GM23338 (cell line): ENCODE measurements around the gene USP3. TPM values are rescaled to one million over a fixed set of nuclear protein-coding genes. Genes with fewer than 3 reads are reported as not detected.
"Not testable (repeated sequence)": the region's sequence is repeated elsewhere in the genome, so short reads cannot be mapped to it uniquely, and the experiment has no call there.

ENCODE experiments used
- ATAC-seq: fragments of 200-7000 bp; cut with Tn5 transposase; 3 replicates; pipeline ENCODE4 v1.9.1; 2020
- DNase-seq: peaks from one replicate; pipeline ENCODE4 v3.0.0-alpha.2; 2015; ENCODE audit warnings: low spot score
- H2AFZ ChIP-seq: fragments of 200-600 bp; sonication (generic); 2 replicates; pipeline ENCODE4 v1.8.0; 2016; ENCODE audit warnings: antibody characterized with exemption, mild to moderate bottlenecking, moderate library complexity
- H3F3A ChIP-seq: fragments of 200-600 bp; sonication (generic); replicated peaks from 2 replicates; pipeline ENCODE4 v1.8.0; 2017; ENCODE audit warnings: antibody characterized with exemption, mixed run types, low read depth
- H3K27ac ChIP-seq: fragments of 200-600 bp; sonication (generic); 2 replicates; pipeline ENCODE4 v1.6.1; 2016; ENCODE audit warnings: low read depth
- H3K27me3 ChIP-seq: fragments of 200-600 bp; sonication (generic); 2 replicates; pipeline ENCODE4 v1.8.0; 2016; ENCODE audit warnings: mild to moderate bottlenecking, mixed run types, moderate library complexity; ENCODE audit not compliant: insufficient read depth
- H3K36me3 ChIP-seq: fragments of 200-600 bp; sonication (generic); 2 replicates; pipeline ENCODE4 v1.8.0; 2016; ENCODE audit warnings: mild to moderate bottlenecking; ENCODE audit not compliant: insufficient read depth
- H3K4me1 ChIP-seq: fragments of 200-600 bp; sonication (generic); 2 replicates; pipeline ENCODE4 v1.8.0; 2016; ENCODE audit warnings: mild to moderate bottlenecking, moderate library complexity; ENCODE audit not compliant: insufficient read depth
- H3K4me2 ChIP-seq: fragments of 200-600 bp; sonication (generic); 2 replicates; pipeline ENCODE4 v1.7.1; 2017; ENCODE audit warnings: mixed run types
- H3K4me3 ChIP-seq: fragments of 200-600 bp; sonication (generic); 2 replicates; pipeline ENCODE4 v1.6.1; 2016; ENCODE audit warnings: mixed run types
- H3K79me2 ChIP-seq: fragments of 200-600 bp; sonication (generic); replicated peaks from 2 replicates; pipeline ENCODE4 v1.8.0; 2017; ENCODE audit warnings: mild to moderate bottlenecking; ENCODE audit not compliant: insufficient read depth
- H3K9me2 ChIP-seq: fragments of 200-600 bp; sonication (generic); 2 replicates; pipeline ENCODE4 v1.8.0; 2017; ENCODE audit not compliant: insufficient read depth
- H4K20me1 ChIP-seq: fragments of 200-600 bp; sonication (generic); replicated peaks from 2 replicates; pipeline ENCODE4 v1.8.0; 2017; ENCODE audit warnings: mild to moderate bottlenecking; ENCODE audit not compliant: insufficient read depth
- H3K27ac Mint-ChIP-seq: 2 replicates; pipeline ENCODE4 v1.8.0; 2020; ENCODE audit warnings: inconsistent platforms, mild to moderate bottlenecking, moderate library complexity, mixed read lengths
- H3K27me3 Mint-ChIP-seq: 3 replicates; pipeline ENCODE4 v1.8.0; 2022; ENCODE audit warnings: low read depth, mild to moderate bottlenecking, moderate library complexity, mixed read lengths, inconsistent platforms; ENCODE audit not compliant: insufficient read depth, poor library complexity
- H3K36me3 Mint-ChIP-seq: 3 replicates; pipeline ENCODE4 v1.8.0; 2021; ENCODE audit warnings: low read depth, mild to moderate bottlenecking, inconsistent platforms, moderate library complexity, mixed read lengths
- H3K4me1 Mint-ChIP-seq: 3 replicates; pipeline ENCODE4 v1.8.0; 2020; ENCODE audit warnings: mild to moderate bottlenecking, inconsistent platforms, mixed read lengths
- H3K4me3 Mint-ChIP-seq: 3 replicates; pipeline ENCODE4 v1.8.0; 2021; ENCODE audit warnings: moderate library complexity, mild to moderate bottlenecking, inconsistent platforms, mixed read lengths
- H3K9me3 Mint-ChIP-seq: 3 replicates; pipeline ENCODE4 v1.8.0; 2020; ENCODE audit warnings: moderate library complexity, mild to moderate bottlenecking, inconsistent platforms, mixed read lengths
- EZH2 ChIP-seq: fragments of 200-600 bp; sonication (generic); IDR thresholded peaks from one replicate; pipeline ENCODE4 v1.8.0; 2017; ENCODE audit warnings: antibody characterized with exemption, mild to moderate bottlenecking, low read depth; ENCODE audit not compliant: unreplicated experiment
- ZNF331 ChIP-seq: fragments of 250-450 bp; sonication (Bioruptor Pico); IDR thresholded peaks from 2 replicates; pipeline ENCODE4 v1.5.0; 2020; ENCODE audit warnings: low read depth, mild to moderate bottlenecking, moderate library complexity
- polyA plus RNA-seq: library from polyadenylated mRNA; unstranded; fragments of >200 nt; fragmentation: Nextera tagmentation; extraction: Ambion mirVana; gene quantifications from 2 replicates; pipeline ENCODE4 v1.2.1, GENCODE V29; 2016
- total RNA-seq: library from RNA; depleted of rRNA; stranded (reverse); fragments of >200 nt; shearing (Covaris generic); gene quantifications from 2 replicates; pipeline ENCODE4 v1.2.3, GENCODE V29; 2014
- TF ChIP-seq, protein P1 (sequence below): IDR thresholded peaks from one replicate; pipeline ENCODE4 v1.6.1; 2018; ENCODE audit warnings: antibody characterized with exemption; ENCODE audit not compliant: unreplicated experiment
- TF ChIP-seq, protein P2 (sequence below), 2 experiments: fragments of 200-600 bp in 1 of 2; sonication (generic) in 1 of 2; conservative IDR thresholded peaks; 2 replicates each; pipeline versions ENCODE4 v1.5.1 to v1.6.1; 2016 to 2017; ENCODE audit warnings: antibody characterized with exemption in 2 of 2, low read depth in 2 of 2, mild to moderate bottlenecking in 2 of 2, moderate library complexity in 1 of 2
- TF ChIP-seq, protein P3 (sequence below): IDR thresholded peaks from 2 replicates; pipeline ENCODE4 v1.6.1; 2016; ENCODE audit warnings: antibody characterized with exemption

USP3 gene
- total and polyA plus RNA-seq, 2 experiments from 2014 or later: 9.7 to 9.9 TPM

DNA sequence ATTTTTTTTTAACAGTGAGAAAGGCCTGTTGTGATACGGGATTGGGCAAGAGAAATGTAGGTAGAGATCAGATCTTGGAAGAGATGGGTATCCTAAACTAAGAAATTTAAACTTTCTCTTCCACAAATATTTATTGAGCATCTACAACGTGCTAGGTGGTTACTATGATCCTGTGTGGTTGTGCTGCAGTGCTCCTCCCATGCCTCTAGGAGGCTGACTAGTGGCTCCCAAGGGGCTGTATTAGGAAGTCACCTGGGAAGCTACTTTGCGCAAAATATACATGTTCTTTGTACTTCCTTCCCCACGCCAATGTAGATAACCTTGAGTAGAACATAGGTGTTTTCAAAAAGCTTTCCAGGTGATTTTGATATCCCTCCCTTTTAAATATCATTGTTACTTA, 27.2 kb downstream of the USP3 start:
- H4K20me1 ChIP-seq: no peaks in the 10 kb centered on the region; the same call in 1 of the 2 replicates
- Mint-ChIP-seq H3K9me3 (no peaks in the 10 kb centered on the region), H3K27me3 (peaks cover 5% of the 10 kb centered on the region), H3K4me3 (no peak overlapping the region), H3K36me3 (no peaks in the 10 kb centered on the region), H3K27ac (no peak overlapping the region; the same call in 1 of the 2 replicates), H3K4me1 (peaks cover 47% of the 10 kb centered on the region)
- H3K4me1 ChIP-seq: peaks cover 35% of the 10 kb centered on the region
- no peaks in the 10 kb centered on the region for H3F3A ChIP-seq
- H3K9me2 ChIP-seq: no peaks in the 10 kb centered on the region
- H3K27ac ChIP-seq: no peak overlapping the region
- TF ChIP-seq, protein P1, sequence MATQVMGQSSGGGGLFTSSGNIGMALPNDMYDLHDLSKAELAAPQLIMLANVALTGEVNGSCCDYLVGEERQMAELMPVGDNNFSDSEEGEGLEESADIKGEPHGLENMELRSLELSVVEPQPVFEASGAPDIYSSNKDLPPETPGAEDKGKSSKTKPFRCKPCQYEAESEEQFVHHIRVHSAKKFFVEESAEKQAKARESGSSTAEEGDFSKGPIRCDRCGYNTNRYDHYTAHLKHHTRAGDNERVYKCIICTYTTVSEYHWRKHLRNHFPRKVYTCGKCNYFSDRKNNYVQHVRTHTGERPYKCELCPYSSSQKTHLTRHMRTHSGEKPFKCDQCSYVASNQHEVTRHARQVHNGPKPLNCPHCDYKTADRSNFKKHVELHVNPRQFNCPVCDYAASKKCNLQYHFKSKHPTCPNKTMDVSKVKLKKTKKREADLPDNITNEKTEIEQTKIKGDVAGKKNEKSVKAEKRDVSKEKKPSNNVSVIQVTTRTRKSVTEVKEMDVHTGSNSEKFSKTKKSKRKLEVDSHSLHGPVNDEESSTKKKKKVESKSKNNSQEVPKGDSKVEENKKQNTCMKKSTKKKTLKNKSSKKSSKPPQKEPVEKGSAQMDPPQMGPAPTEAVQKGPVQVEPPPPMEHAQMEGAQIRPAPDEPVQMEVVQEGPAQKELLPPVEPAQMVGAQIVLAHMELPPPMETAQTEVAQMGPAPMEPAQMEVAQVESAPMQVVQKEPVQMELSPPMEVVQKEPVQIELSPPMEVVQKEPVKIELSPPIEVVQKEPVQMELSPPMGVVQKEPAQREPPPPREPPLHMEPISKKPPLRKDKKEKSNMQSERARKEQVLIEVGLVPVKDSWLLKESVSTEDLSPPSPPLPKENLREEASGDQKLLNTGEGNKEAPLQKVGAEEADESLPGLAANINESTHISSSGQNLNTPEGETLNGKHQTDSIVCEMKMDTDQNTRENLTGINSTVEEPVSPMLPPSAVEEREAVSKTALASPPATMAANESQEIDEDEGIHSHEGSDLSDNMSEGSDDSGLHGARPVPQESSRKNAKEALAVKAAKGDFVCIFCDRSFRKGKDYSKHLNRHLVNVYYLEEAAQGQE: no peak
- no peak for TF ChIP-seq ZNF331
- TF ChIP-seq, protein P2, sequence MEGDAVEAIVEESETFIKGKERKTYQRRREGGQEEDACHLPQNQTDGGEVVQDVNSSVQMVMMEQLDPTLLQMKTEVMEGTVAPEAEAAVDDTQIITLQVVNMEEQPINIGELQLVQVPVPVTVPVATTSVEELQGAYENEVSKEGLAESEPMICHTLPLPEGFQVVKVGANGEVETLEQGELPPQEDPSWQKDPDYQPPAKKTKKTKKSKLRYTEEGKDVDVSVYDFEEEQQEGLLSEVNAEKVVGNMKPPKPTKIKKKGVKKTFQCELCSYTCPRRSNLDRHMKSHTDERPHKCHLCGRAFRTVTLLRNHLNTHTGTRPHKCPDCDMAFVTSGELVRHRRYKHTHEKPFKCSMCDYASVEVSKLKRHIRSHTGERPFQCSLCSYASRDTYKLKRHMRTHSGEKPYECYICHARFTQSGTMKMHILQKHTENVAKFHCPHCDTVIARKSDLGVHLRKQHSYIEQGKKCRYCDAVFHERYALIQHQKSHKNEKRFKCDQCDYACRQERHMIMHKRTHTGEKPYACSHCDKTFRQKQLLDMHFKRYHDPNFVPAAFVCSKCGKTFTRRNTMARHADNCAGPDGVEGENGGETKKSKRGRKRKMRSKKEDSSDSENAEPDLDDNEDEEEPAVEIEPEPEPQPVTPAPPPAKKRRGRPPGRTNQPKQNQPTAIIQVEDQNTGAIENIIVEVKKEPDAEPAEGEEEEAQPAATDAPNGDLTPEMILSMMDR (conservative IDR thresholded peaks at IDR 0.05; ENCODE audit: low read depth in 2 of 2): peak; percentile 63 to 69
- no peak overlapping the region for H2AFZ ChIP-seq
- ATAC-seq: peak; percentile 92
- H3K36me3 ChIP-seq: no peaks in the 10 kb centered on the region
- H3K79me2 ChIP-seq: no peaks in the 10 kb centered on the region
- no peak overlapping the region for H3K4me3 ChIP-seq
- DNase-seq: peak; percentile 70
- H3K4me2 ChIP-seq: no peak overlapping the region
- H3K27me3 ChIP-seq: no peaks in the 10 kb centered on the region

DNA sequence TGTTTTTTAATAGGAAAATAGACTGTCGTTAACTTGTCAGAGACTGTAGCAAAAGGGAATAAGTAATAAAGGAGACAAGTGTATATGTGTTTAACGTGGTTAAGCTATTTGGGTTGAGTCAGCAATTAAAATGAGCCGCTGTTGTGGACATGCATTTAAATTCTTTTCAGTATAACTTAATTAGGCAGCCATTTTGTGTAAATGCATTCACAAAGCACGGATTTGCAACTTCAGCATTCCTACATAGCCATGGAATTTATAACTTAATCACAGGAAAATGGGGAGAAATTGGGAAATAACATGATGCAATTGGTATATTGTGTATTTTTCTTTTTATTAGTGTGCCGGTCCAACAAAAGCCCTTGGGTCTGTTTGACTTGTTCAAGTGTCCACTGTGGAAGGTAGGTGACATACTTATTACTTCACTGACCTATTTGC, 27.9 kb downstream of the USP3 start:
- TF ChIP-seq, protein P3, sequence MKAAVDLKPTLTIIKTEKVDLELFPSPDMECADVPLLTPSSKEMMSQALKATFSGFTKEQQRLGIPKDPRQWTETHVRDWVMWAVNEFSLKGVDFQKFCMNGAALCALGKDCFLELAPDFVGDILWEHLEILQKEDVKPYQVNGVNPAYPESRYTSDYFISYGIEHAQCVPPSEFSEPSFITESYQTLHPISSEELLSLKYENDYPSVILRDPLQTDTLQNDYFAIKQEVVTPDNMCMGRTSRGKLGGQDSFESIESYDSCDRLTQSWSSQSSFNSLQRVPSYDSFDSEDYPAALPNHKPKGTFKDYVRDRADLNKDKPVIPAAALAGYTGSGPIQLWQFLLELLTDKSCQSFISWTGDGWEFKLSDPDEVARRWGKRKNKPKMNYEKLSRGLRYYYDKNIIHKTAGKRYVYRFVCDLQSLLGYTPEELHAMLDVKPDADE: no peak
- TF ChIP-seq, protein P2 (conservative IDR thresholded peaks at IDR 0.05; ENCODE audit: low read depth in 2 of 2): no peak
- TF ChIP-seq, protein P1: no peak
- TF ChIP-seq EZH2: no peak
- Histone ChIP-seq H3K4me2 (no peak overlapping the region), H2AFZ (no peak overlapping the region), H3K79me2 (no peaks in the 10 kb centered on the region), H3K4me3 (no peak overlapping the region), H3F3A (no peaks in the 10 kb centered on the region), H3K4me1 (peaks cover 35% of the 10 kb centered on the region), H3K27ac (no peak overlapping the region), H3K36me3 (no peaks in the 10 kb centered on the region), H3K27me3 (no peaks in the 10 kb centered on the region), H4K20me1 (no peaks in the 10 kb centered on the region; the same call in 1 of the 2 replicates), H3K9me2 (no peaks in the 10 kb centered on the region)
- ATAC-seq (no peak), DNase-seq (no peak)
- Mint-ChIP-seq H3K27me3 (peaks cover 5% of the 10 kb centered on the region), H3K9me3 (no peaks in the 10 kb centered on the region), H3K27ac (peak overlapping the region; percentile 15; the same call in 1 of the 2 replicates), H3K4me1 (peaks cover 52% of the 10 kb centered on the region), H3K4me3 (no peak overlapping the region), H3K36me3 (no peaks in the 10 kb centered on the region)

DNA sequence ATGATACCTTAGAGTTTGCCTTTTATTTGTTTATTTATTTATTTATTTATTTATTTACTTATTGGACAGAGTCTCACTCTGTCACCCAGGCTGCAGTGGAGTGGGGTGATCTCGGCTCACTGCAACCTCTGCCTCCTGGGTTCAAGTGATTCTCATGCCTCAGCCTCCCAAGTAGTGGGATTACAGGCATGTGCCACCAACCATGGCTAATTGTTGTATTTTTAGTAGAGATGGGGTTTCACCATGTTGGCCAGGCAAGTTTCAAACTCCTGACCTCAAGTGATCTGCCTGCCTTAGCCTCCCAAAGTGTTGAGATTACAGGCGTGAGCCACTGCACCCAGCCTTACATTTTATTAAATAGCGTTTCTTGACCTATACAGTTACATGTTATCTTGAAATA, 30.5 kb downstream of the USP3 start:
- H3K4me2 ChIP-seq, H3K9me2 ChIP-seq, H3K36me3 Mint-ChIP-seq, H3K4me3 ChIP-seq, H4K20me1 ChIP-seq, H3K27ac Mint-ChIP-seq, H3F3A ChIP-seq, H3K27ac ChIP-seq, H3K36me3 ChIP-seq, DNase-seq, H2AFZ ChIP-seq, H3K4me3 Mint-ChIP-seq, H3K27me3 ChIP-seq, H3K27me3 Mint-ChIP-seq, H3K79me2 ChIP-seq, ATAC-seq, H3K9me3 Mint-ChIP-seq: not testable (repeated sequence)
- H3K4me1 Mint-ChIP-seq: peaks cover 72% of the 10 kb centered on the region
- peaks cover 54% of the 10 kb centered on the region for H3K4me1 ChIP-seq
